ENCODE data around the gene MMS22L. TPM values are rescaled to one million over a fixed set of nuclear protein-coding genes. Genes with fewer than 3 reads are reported as not detected.

MMS22L gene
- total and polyA plus RNA-seq, 2 experiments from 2014 or later: 11.7 to 49.5 TPM

DNA sequence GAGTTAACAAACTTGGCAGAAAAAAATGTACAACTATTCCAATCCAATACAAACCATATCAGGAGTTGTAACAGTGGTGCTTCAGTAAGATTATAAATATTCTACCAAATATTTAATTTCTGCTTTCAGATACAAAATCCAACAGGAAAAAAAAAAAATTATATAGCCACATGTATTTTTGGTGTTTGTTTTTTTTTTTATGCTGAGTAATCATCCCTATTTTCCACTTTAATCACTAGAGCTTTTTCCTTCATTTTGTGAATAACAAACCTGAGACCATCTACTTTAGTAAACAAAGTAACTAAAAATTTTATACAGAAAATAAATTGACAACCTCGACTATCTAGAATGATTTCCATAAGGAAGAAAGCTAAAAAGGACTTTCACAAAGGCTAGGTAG is 36.2 kb downstream of the MMS22L start:
- no peak overlapping the region for H3K4me3 ChIP-seq
- no peak overlapping the region for H2AFZ ChIP-seq
- H3K79me2 ChIP-seq (replicated peaks; ENCODE audit: insufficient read depth): no peaks in the 10 kb centered on the region
- DNase-seq (ENCODE audit: low spot score) (no peak), ATAC-seq (no peak)
- H3K9me3 Mint-ChIP-seq: no peaks in the 10 kb centered on the region
- no peaks in the 10 kb centered on the region for H3K27me3 ChIP-seq (ENCODE audit: insufficient read depth)
- H3K36me3 Mint-ChIP-seq (ENCODE audit: low read depth): peaks cover 34% of the 10 kb centered on the region
- TF ChIP-seq, protein P1, sequence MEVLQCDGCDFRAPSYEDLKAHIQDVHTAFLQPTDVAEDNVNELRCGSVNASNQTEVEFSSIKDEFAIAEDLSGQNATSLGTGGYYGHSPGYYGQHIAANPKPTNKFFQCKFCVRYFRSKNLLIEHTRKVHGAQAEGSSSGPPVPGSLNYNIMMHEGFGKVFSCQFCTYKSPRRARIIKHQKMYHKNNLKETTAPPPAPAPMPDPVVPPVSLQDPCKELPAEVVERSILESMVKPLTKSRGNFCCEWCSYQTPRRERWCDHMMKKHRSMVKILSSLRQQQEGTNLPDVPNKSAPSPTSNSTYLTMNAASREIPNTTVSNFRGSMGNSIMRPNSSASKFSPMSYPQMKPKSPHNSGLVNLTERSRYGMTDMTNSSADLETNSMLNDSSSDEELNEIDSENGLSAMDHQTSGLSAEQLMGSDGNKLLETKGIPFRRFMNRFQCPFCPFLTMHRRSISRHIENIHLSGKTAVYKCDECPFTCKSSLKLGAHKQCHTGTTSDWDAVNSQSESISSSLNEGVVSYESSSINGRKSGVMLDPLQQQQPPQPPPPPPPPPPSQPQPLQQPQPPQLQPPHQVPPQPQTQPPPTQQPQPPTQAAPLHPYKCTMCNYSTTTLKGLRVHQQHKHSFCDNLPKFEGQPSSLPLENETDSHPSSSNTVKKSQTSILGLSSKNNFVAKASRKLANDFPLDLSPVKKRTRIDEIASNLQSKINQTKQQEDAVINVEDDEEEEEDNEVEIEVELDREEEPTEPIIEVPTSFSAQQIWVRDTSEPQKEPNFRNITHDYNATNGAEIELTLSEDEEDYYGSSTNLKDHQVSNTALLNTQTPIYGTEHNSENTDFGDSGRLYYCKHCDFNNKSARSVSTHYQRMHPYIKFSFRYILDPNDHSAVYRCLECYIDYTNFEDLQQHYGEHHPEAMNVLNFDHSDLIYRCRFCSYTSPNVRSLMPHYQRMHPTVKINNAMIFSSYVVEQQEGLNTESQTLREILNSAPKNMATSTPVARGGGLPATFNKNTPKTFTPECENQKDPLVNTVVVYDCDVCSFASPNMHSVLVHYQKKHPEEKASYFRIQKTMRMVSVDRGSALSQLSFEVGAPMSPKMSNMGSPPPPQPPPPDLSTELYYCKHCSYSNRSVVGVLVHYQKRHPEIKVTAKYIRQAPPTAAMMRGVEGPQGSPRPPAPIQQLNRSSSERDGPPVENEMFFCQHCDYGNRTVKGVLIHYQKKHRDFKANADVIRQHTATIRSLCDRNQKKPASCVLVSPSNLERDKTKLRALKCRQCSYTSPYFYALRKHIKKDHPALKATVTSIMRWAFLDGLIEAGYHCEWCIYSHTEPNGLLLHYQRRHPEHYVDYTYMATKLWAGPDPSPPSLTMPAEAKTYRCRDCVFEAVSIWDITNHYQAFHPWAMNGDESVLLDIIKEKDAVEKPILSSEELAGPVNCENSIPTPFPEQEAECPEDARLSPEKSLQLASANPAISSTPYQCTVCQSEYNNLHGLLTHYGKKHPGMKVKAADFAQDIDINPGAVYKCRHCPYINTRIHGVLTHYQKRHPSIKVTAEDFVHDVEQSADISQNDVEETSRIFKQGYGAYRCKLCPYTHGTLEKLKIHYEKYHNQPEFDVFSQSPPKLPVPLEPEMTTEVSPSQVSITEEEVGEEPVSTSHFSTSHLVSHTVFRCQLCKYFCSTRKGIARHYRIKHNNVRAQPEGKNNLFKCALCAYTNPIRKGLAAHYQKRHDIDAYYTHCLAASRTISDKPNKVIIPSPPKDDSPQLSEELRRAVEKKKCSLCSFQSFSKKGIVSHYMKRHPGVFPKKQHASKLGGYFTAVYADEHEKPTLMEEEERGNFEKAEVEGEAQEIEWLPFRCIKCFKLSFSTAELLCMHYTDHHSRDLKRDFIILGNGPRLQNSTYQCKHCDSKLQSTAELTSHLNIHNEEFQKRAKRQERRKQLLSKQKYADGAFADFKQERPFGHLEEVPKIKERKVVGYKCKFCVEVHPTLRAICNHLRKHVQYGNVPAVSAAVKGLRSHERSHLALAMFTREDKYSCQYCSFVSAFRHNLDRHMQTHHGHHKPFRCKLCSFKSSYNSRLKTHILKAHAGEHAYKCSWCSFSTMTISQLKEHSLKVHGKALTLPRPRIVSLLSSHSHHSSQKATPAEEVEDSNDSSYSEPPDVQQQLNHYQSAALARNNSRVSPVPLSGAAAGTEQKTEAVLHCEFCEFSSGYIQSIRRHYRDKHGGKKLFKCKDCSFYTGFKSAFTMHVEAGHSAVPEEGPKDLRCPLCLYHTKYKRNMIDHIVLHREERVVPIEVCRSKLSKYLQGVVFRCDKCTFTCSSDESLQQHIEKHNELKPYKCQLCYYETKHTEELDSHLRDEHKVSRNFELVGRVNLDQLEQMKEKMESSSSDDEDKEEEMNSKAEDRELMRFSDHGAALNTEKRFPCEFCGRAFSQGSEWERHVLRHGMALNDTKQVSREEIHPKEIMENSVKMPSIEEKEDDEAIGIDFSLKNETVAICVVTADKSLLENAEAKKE (CRISPR knock-in tag; IDR thresholded peaks at IDR 0.05): no peak
- TF ChIP-seq EZH2phosphoT487 (IDR thresholded peaks at IDR 0.05; ENCODE audit: unreplicated experiment) (no peak), NANOG (IDR thresholded peaks at IDR 0.05; ENCODE audit: borderline replicate concordance) (no peak), POLR2AphosphoS5 (IDR thresholded peaks at IDR 0.05; ENCODE audit: low read depth) (no peak), ZNF114 (CRISPR knock-in tag; IDR thresholded peaks at IDR 0.05) (no peak), JUNB (IDR thresholded peaks at IDR 0.05; ENCODE audit: unreplicated experiment) (no peak), ZNF331 (CRISPR knock-in tag; IDR thresholded peaks at IDR 0.05; ENCODE audit: low read depth) (no peak), EZH2 (IDR thresholded peaks at IDR 0.05; ENCODE audit: low read depth, unreplicated experiment) (no peak), STAT1 (IDR thresholded peaks at IDR 0.05; ENCODE audit: unreplicated experiment) (no peak), CREB1 (CRISPR knock-in tag; IDR thresholded peaks at IDR 0.05; ENCODE audit: low read depth) (no peak)
- TF ChIP-seq, protein P2, sequence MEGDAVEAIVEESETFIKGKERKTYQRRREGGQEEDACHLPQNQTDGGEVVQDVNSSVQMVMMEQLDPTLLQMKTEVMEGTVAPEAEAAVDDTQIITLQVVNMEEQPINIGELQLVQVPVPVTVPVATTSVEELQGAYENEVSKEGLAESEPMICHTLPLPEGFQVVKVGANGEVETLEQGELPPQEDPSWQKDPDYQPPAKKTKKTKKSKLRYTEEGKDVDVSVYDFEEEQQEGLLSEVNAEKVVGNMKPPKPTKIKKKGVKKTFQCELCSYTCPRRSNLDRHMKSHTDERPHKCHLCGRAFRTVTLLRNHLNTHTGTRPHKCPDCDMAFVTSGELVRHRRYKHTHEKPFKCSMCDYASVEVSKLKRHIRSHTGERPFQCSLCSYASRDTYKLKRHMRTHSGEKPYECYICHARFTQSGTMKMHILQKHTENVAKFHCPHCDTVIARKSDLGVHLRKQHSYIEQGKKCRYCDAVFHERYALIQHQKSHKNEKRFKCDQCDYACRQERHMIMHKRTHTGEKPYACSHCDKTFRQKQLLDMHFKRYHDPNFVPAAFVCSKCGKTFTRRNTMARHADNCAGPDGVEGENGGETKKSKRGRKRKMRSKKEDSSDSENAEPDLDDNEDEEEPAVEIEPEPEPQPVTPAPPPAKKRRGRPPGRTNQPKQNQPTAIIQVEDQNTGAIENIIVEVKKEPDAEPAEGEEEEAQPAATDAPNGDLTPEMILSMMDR (conservative IDR thresholded peaks at IDR 0.05; ENCODE audit: low read depth in 2 of 2): no peak
- TF ChIP-seq, protein P3, sequence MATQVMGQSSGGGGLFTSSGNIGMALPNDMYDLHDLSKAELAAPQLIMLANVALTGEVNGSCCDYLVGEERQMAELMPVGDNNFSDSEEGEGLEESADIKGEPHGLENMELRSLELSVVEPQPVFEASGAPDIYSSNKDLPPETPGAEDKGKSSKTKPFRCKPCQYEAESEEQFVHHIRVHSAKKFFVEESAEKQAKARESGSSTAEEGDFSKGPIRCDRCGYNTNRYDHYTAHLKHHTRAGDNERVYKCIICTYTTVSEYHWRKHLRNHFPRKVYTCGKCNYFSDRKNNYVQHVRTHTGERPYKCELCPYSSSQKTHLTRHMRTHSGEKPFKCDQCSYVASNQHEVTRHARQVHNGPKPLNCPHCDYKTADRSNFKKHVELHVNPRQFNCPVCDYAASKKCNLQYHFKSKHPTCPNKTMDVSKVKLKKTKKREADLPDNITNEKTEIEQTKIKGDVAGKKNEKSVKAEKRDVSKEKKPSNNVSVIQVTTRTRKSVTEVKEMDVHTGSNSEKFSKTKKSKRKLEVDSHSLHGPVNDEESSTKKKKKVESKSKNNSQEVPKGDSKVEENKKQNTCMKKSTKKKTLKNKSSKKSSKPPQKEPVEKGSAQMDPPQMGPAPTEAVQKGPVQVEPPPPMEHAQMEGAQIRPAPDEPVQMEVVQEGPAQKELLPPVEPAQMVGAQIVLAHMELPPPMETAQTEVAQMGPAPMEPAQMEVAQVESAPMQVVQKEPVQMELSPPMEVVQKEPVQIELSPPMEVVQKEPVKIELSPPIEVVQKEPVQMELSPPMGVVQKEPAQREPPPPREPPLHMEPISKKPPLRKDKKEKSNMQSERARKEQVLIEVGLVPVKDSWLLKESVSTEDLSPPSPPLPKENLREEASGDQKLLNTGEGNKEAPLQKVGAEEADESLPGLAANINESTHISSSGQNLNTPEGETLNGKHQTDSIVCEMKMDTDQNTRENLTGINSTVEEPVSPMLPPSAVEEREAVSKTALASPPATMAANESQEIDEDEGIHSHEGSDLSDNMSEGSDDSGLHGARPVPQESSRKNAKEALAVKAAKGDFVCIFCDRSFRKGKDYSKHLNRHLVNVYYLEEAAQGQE (IDR thresholded peaks at IDR 0.05; ENCODE audit: unreplicated experiment): no peak
- TF ChIP-seq, protein P4, sequence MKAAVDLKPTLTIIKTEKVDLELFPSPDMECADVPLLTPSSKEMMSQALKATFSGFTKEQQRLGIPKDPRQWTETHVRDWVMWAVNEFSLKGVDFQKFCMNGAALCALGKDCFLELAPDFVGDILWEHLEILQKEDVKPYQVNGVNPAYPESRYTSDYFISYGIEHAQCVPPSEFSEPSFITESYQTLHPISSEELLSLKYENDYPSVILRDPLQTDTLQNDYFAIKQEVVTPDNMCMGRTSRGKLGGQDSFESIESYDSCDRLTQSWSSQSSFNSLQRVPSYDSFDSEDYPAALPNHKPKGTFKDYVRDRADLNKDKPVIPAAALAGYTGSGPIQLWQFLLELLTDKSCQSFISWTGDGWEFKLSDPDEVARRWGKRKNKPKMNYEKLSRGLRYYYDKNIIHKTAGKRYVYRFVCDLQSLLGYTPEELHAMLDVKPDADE (IDR thresholded peaks at IDR 0.05): no peak
- H3K4me2 ChIP-seq: no peak overlapping the region
- no peak overlapping the region for H3K27ac ChIP-seq (ENCODE audit: low read depth)
- H3K27me3 Mint-ChIP-seq (ENCODE audit: insufficient read depth, low read depth, poor library complexity): peaks cover 2% of the 10 kb centered on the region
- H3K4me3 Mint-ChIP-seq: no peak overlapping the region
- no peak overlapping the region for H3K27ac Mint-ChIP-seq
- no peaks in the 10 kb centered on the region for H4K20me1 ChIP-seq (replicated peaks; ENCODE audit: insufficient read depth)
- H3K36me3 ChIP-seq (ENCODE audit: insufficient read depth): 0 out of 2 replicates have a peak, but pooled peaks cover 9% of the 10 kb centered on the region
- H3F3A ChIP-seq (replicated peaks; ENCODE audit: low read depth): no peaks in the 10 kb centered on the region
- H3K9me2 ChIP-seq (ENCODE audit: insufficient read depth): no peaks in the 10 kb centered on the region
- no peaks in the 10 kb centered on the region; the same call in 2 of the 3 replicates for H3K4me1 Mint-ChIP-seq
- H3K4me1 ChIP-seq (ENCODE audit: insufficient read depth): no peaks in the 10 kb centered on the region; the same call in 1 of the 2 replicates

Measured in GM23338 (cell line).